Pancreas (tissue), 10 donors: ENCODE results near the gene PISD. TPM values are rescaled to one million over a fixed set of nuclear protein-coding genes. Genes with fewer than 3 reads are reported as not detected.

Source experiments
- ATAC-seq, 4 donors: fragments of 200-7000 bp; cut with Tn5 transposase; one replicate each; pipeline versions ENCODE4 v1.8.0 to v1.9.1; 2020; ENCODE audit warnings: mild to moderate bottlenecking in 4 of 4, moderate library complexity in 4 of 4
- DNase-seq, 6 donors: peaks; one replicate each; pipeline ENCODE4 v3.0.0-alpha.2; 2020
- FAIRE-seq: peaks from 2 replicates; lab custom pipeline; 2012; peaks lifted over from hg19 to GRCh38; lab: Jason Lieb, UNC
- H3K27ac ChIP-seq, 4 donors: fragments of 200-600 bp; sonication (generic); 1 replicate in 3 of 4; 2 replicates in 1 of 4; pipeline versions ENCODE4 v1.5.0 to v1.8.0; 2020
- H3K27me3 ChIP-seq, 4 donors: fragments of 200-600 bp; one replicate each; pipeline ENCODE4 v1.8.0; 2021
- H3K36me3 ChIP-seq, 3 donors: fragments of 200-600 bp; sonication (generic) in 1 of 3; one replicate each; pipeline versions ENCODE4 v1.5.0 to v1.8.0; 2020 to 2021
- H3K4me1 ChIP-seq, 3 donors: fragments of 200-600 bp; one replicate each; pipeline ENCODE4 v1.8.0; 2021
- H3K4me3 ChIP-seq, 4 donors: fragments of 200-600 bp; sonication (generic) in 2 of 4; one replicate each; pipeline versions ENCODE4 v1.5.0 to v1.8.0; 2020 to 2021
- H3K9me3 ChIP-seq, 4 donors: fragments of 200-600 bp; one replicate each; pipeline ENCODE4 v1.8.0; 2021
- CTCF ChIP-seq, 4 donors: fragments of 200-600 bp; sonication (generic) in 3 of 4; IDR thresholded peaks; one replicate each; pipeline versions ENCODE4 v1.5.0 to v1.8.0; 2021; ENCODE audit warnings: antibody characterized with exemption in 4 of 4
- WGBS, 2 donors: extraction: QIAGEN DNeasy Blood & Tissue Kit; methylation state at CpG; one replicate each; pipeline ENCODE4 v1.1.7; 2013; 5-methylcytosine and 5-hydroxymethylcytosine counted together
- intact Hi-C, 3 donors: fragments of 100-400 bp; cut with DNase I; formaldehyde crosslinking; loops; one replicate each; pipeline versions ENCODE4 v1.11.1 to v1.14.2; 2022
- polyA plus RNA-seq, 2 donors: library from polyadenylated mRNA; stranded (reverse); fragments of 200-250 nt; gene quantifications; one replicate each; pipeline ENCODE4 v1.2.3, GENCODE V29; 2013
- total RNA-seq, 6 donors: library from RNA; stranded (reverse); fragmentation: NEBNext Ultra II Directional in 4 of 6; extraction: Animal tissue kit (Norgen Biotek cat#: 25700) in 4 of 6; gene quantifications; one replicate each; pipeline versions ENCODE4 v1.2.1 to v1.2.4, GENCODE V29; 2021 to 2023
- donor health status: healthy with polysubstance abuse.
- donor health status: DM: no; HTN: no; CAD: no; lungs with moderate emphysema.
- donor health status: DM: no; HTN: no; CAD: no.
- donor health status: control.
- donor health status: control.
- donor health status: Bipolar disorder and iron deficiency.
- donor health status: DM: yes; HTN: yes; CAD: no.
- donor health status: DM: no; HTN: no; CAD: no.
- donor health status: DM: no; HTN: no; CAD: no.
- donor health status: DM: yes; HTN: yes; CAD: no.

The PISD gene
- total and polyA plus RNA-seq, 8 donors: 11.6 to 48.3 (median 19.2) TPM

DNA sequence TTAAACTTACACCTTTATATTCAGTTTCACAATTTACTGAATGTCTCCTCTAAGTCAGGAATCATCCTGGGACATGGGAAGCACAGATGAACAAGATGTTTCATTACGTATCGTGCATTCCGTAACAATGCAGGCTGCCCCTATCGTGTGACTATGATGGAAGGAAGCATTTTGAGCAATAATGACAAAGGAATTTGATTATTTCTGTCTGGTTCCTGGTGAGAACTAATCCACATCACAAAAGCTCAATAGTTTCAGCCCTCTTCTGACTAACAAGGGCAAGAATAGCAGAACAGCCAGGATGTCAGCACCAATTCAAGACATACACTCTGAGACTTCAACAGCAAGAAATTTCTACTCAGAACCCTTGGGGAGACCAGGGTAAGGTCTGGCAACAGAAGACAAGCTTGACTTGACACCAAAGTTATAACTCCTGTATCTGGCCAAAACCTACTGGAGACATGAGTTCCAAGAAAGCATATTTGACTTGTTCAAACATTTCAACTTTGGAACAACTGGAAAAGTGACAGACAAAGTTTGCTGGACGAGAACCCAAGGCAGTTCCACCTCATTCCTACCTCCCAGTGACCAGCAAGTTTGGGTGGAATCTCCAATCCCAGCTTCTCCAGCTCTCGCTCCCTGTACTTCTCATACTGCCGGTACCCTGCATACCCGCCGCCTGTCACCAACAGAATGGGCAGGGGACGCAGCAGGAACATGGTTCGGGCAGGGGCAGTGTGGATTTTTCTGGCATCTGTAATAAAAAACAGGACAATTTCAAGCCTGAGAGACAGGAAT, 14.3 kb downstream of the PISD start:
- H3K9me3 ChIP-seq: no peaks in the 10 kb centered on the region
- 82 to 84% methylated on average over 11 of the region's 11 CpGs for WGBS, 2 donors
- ATAC-seq (no peak), FAIRE-seq (no peak), DNase-seq (no peak)
- peaks cover 0 to 21% (median 5%) of the 10 kb centered on the region in 3 donors for H3K36me3 ChIP-seq
- no peak for TF ChIP-seq CTCF (IDR thresholded peaks at IDR 0.05)
- peaks cover 0 to 4% (median 0%) of the 10 kb centered on the region in 3 donors for H3K4me1 ChIP-seq
- H3K27ac ChIP-seq: peak overlapping the region in 2 of 4 donors; percentile 40 to 55
- no peak overlapping the region for H3K4me3 ChIP-seq
- no peaks in the 10 kb centered on the region for H3K27me3 ChIP-seq
- intact Hi-C loops: no loop called here

DNA sequence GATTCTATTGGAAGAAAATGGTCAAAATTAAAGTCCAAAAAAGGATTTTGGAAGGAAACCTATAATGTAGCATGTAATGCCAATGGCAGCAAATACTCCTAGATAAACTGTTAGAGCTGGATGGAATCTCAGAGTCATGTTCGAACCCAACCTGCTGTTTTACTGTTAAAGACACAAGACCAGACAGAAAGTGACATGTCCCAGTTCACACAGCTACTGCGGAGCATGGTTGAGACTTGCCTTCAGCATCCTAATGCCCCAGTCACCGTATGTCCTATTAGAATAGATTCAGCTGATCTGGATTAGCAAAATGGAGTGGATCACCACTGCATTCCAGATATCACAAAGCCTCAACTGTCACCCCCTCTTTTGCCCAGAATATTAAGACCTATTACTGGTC, 14.9 kb downstream of the PISD start:
- Histone ChIP-seq H3K4me1 (peaks cover 0 to 4% (median 0%) of the 10 kb centered on the region in 3 donors), H3K36me3 (peaks cover 0 to 21% (median 5%) of the 10 kb centered on the region in 3 donors), H3K27ac (peak overlapping the region in 2 of 4 donors; percentile 40 to 55), H3K27me3 (no peaks in the 10 kb centered on the region), H3K4me3 (no peak overlapping the region), H3K9me3 (no peaks in the 10 kb centered on the region)
- ATAC-seq (no peak), DNase-seq (no peak), FAIRE-seq (no peak)
- intact Hi-C loops: no loop called here
- TF ChIP-seq CTCF (IDR thresholded peaks at IDR 0.05): no peak
- 95 to 98% methylated on average over 3 of the region's 3 CpGs for WGBS, 2 donors

GRCh38 chr22:31646186-31647019, 15.6 kb downstream of the PISD start:
- FAIRE-seq (no peak), ATAC-seq (peak in 3 of 4 donors; percentile 11 to 73 (median 64)), DNase-seq (no peak)
- peaks cover 0 to 21% (median 5%) of the 10 kb centered on the region in 3 donors for H3K36me3 ChIP-seq
- H3K27ac ChIP-seq: peak overlapping the region in 2 of 4 donors; percentile 40 to 55
- 65 to 77% methylated on average over 6 of the region's 6 CpGs for WGBS, 2 donors
- no peak overlapping the region for H3K4me3 ChIP-seq
- no peak for TF ChIP-seq CTCF (IDR thresholded peaks at IDR 0.05)
- intact Hi-C loops: no loop called here
- no peaks in the 10 kb centered on the region for H3K9me3 ChIP-seq
- H3K4me1 ChIP-seq: peaks cover 0 to 4% (median 0%) of the 10 kb centered on the region in 3 donors
- no peaks in the 10 kb centered on the region for H3K27me3 ChIP-seq

DNA sequence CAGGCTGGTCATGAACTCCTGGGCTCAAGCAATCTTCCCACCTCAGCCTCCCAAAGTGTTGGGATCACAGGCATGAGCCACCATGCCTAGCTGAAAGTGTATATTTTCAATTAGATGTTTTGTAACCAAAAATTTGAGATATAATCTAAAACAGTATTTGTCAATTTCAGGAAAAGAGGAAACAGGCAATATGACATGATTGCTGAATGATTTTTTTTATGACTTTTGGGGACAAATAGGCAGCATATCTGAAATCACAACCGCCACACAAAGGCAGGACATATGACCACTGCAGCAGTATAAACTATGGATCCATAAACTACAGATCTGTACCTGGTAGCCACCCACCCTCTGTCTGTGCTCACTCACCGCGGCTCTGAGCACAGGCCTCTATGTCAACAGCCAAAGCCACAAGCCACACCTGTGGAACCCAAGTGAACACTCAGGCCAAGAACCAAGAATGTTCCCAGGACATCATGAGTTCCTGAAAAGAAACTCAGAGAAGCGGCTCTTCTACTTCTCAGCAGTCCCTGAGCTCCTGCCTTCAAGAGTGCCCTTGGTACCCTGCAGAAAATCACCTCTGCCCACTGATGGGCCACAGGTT, 22.5 kb downstream of the PISD start:
- Histone ChIP-seq H3K27ac (peak overlapping the region in 1 of 4 donors; percentile 3), H3K4me1 (no peaks in the 10 kb centered on the region), H3K36me3 (no peaks in the 10 kb centered on the region), H3K27me3 (no peaks in the 10 kb centered on the region), H3K9me3 (no peaks in the 10 kb centered on the region), H3K4me3 (no peak overlapping the region)
- TF ChIP-seq CTCF (IDR thresholded peaks at IDR 0.05): no peak
- 65 to 75% methylated on average over 4 of the region's 4 CpGs for WGBS, 2 donors
- no peak for FAIRE-seq
- ATAC-seq: peak in 1 of 4 donors; percentile 14
- intact Hi-C loops: no loop called here
- DNase-seq: no peak
